Memory B cell (primary cell): ENCODE results near the gene MPC2.
A peak's percentile ranks its signal among the peaks of the same experiment; 100 is the strongest.

Experiments used
- ATAC-seq: fragments of 150-1000 bp; cut with Tn5 transposase; 2 replicates; pipeline ENCODE4 v1.10.0; 2021; ENCODE audit warnings: low read depth, mild to moderate bottlenecking, moderate library complexity
- DNase-seq, 2 donors: peaks; one replicate each; pipeline ENCODE4 v3.0.0; 2022; ENCODE audit warnings: low spot score in 2 of 2
- H3K27ac Mint-ChIP-seq: one replicate; pipeline ENCODE4 v1.8.0; 2022; ENCODE audit warnings: mild to moderate bottlenecking, moderate library complexity, mixed read lengths
- H3K27me3 Mint-ChIP-seq: one replicate; pipeline ENCODE4 v1.8.0; 2022; ENCODE audit warnings: mixed read lengths
- H3K36me3 Mint-ChIP-seq: one replicate; pipeline ENCODE4 v1.8.0; 2022; ENCODE audit warnings: mild to moderate bottlenecking, mixed read lengths
- H3K4me1 Mint-ChIP-seq: one replicate; pipeline ENCODE4 v1.8.0; 2022; ENCODE audit warnings: mixed read lengths
- H3K4me3 Mint-ChIP-seq: one replicate; pipeline ENCODE4 v1.8.0; 2022; ENCODE audit warnings: mild to moderate bottlenecking, moderate library complexity, mixed read lengths
- H3K9me3 Mint-ChIP-seq: one replicate; pipeline ENCODE4 v1.8.0; 2022; ENCODE audit warnings: mixed read lengths

MPC2 gene

DNA sequence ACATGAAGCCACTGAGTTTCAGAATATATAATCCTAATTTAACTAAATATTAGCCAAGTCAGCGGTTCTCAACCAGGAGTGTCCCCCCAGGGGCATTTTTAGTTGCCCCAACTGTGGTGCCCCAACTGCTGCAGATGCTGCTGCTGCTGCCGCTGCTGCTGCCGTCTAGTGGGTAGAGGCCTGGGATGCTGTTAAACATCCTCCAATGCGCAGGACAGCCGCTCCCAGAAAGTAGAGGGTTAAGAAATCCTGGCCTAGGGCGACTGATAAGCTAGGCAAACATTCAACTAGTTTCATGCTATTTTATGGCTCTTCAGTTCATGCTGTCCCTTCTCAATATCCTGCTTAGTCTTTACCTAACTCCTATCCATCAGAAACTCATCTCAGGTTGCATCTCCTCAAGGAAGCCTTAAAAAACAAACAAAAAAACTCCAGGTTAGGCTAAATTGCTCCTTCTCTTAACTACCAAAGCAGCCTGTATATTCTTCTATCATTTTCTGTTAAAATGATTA, 10.3 kb downstream of the MPC2 start:
- ATAC-seq (no peak), DNase-seq (no peak)
- Mint-ChIP-seq H3K9me3 (no peaks in the 10 kb centered on the region), H3K27ac (no peak overlapping the region), H3K4me1 (peaks cover 10% of the 10 kb centered on the region), H3K4me3 (no peak overlapping the region), H3K27me3 (no peaks in the 10 kb centered on the region), H3K36me3 (peaks cover 3% of the 10 kb centered on the region)

DNA sequence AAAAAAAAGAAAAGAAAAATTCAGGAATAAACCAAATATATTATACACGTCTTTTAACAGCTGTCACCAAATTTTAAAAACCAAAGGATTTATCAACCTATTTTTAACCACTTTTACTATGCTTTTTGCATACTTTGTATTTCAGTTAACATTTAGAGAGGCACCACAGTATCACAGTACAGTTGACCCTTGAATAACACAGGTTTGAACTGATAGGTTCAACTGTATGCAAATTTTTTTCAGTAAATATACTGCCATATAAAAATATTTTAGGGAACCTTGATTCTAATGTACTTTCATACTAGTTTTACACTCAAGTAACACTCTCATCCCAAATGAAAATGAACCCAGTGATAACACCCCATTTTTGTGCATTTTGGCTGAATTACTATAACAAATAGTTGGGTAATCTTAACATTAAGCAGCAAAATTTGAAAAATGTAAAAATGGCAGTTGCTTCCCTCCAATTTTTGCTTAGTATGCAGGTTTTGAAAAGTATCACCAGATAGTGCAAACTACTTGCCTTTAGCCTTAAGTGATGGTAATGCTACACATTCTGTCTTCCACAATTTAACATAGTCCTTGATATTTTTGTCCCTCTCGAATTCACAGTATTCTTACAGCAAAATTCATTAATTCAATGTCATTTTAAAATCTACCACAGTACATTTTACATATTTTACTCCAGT, 12.2 kb downstream of the MPC2 start:
- H3K36me3 Mint-ChIP-seq = peaks cover 3% of the 10 kb centered on the region

DNA sequence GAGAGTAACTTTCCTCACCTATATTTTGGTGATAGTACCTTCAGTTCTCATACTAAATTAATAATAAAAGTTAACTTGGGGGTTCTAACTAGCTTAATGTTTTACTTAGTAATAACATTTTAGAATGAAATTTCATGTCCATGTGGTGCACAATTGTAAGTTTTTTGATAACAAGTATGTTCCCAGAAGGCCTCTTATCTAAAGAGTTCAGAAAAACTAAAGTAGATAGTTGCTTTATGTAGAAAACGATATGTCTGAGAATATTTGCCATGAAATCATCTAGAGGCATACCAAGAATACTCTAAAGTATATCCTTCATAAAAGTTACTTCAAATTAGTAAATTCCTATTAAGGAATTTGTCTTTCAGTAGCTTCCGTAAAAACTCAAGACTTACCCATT, 12.8 kb downstream of the MPC2 start:
- ATAC-seq = no peak
- DNase-seq = no peak
- no peaks in the 10 kb centered on the region for H3K27me3 Mint-ChIP-seq
- H3K9me3 Mint-ChIP-seq = no peaks in the 10 kb centered on the region
- H3K36me3 Mint-ChIP-seq = peaks cover 5% of the 10 kb centered on the region
- H3K27ac Mint-ChIP-seq = no peak overlapping the region
- H3K4me1 Mint-ChIP-seq = peaks cover 7% of the 10 kb centered on the region
- H3K4me3 Mint-ChIP-seq = no peak overlapping the region

More for the DNA sequence above, 12.2 kb downstream of the MPC2 start:
- no peaks in the 10 kb centered on the region for H3K27me3 Mint-ChIP-seq
- ATAC-seq = no peak
- H3K9me3 Mint-ChIP-seq = no peaks in the 10 kb centered on the region
- H3K4me1 Mint-ChIP-seq = peaks cover 8% of the 10 kb centered on the region
- no peak overlapping the region for H3K4me3 Mint-ChIP-seq
- no peak overlapping the region for H3K27ac Mint-ChIP-seq
- DNase-seq = no peak

DNA sequence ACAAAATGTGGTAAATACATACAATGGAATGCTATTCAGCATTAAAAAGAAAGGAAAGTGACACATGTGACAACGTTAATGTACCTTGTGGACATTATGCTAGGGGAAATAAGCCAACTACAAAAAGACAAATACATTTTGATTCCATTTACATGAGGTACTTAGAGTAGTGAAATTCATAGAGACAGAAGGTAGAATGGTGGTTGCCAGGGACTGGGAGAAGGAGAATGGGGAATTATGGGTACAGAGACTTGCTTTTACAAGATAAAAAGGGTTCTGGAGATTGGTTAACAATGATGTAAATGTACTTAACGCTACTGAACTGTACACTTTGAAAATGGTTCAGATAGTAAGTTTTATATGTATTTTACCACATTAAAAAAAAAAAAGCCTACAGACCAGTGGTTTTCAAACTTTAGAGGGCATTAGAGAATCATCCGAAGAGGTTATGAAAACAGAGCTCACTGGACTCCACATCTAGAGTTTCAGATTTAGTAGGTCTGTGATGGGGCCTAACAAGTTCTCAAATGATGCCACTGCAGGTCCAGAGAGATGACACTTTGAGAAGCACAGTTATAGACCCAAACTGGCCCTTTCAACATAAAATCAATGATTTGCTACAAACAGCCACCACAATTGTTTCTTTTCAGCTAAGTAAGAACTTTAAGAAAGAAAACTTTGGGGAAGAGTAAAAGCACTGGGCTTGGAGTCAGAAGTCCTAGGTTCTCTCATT, 13.4 kb downstream of the MPC2 start:
- peaks cover 5% of the 10 kb centered on the region for H3K36me3 Mint-ChIP-seq
- H3K27ac Mint-ChIP-seq = no peak overlapping the region
- H3K27me3 Mint-ChIP-seq = no peaks in the 10 kb centered on the region
- H3K9me3 Mint-ChIP-seq = no peaks in the 10 kb centered on the region
- H3K4me1 Mint-ChIP-seq = peaks cover 7% of the 10 kb centered on the region
- DNase-seq (no peak), ATAC-seq (no peak)
- H3K4me3 Mint-ChIP-seq = no peak overlapping the region

DNA sequence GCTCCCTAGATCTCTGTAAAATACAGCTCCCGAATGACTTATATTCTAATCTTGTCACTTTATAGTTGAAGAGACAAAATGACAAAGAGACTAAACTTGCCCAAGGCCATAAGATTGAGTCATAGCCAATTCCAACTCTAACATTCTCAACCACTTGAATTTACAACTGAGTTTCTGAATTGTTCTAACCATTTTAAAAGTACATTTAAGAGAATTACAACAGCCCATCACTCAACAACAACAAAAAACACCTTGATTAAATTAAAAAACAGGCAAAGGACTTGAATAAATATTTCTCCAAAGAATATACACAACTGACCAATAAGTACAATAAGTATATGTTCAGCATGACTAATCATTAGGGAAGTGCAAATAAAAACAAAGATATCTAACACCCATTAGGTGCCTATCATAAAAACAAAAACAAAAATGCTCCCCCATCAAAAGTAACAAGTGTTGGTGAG, 14.2 kb downstream of the MPC2 start:
- H3K36me3 Mint-ChIP-seq = peaks cover 8% of the 10 kb centered on the region
- H3K4me1 Mint-ChIP-seq = peaks cover 7% of the 10 kb centered on the region
- H3K9me3 Mint-ChIP-seq = no peaks in the 10 kb centered on the region
- ATAC-seq (no peak), DNase-seq (no peak)
- no peaks in the 10 kb centered on the region for H3K27me3 Mint-ChIP-seq
- no peak overlapping the region for H3K4me3 Mint-ChIP-seq
- no peak overlapping the region for H3K27ac Mint-ChIP-seq

DNA sequence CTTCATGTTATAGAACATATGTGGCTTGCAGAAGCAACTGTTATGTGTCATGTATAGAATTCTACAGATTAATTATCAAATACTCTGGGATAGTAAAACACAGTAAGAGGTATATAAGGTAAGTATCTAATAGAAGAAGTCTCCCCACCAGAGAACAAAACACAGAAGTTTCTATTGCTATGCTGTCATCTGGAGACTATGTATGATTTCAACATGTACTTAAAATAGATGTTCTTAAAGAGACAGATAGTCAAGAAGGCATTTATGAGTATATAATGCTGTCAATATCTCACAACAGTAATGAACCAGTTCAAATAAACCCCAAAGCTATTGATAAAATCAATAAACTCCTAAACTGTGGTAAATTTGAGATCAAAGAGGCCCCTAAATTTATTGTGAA, 14.8 kb downstream of the MPC2 start:
- Mint-ChIP-seq H3K9me3 (no peaks in the 10 kb centered on the region), H3K4me3 (no peak overlapping the region), H3K27ac (no peak overlapping the region), H3K27me3 (no peaks in the 10 kb centered on the region), H3K4me1 (peaks cover 5% of the 10 kb centered on the region), H3K36me3 (peaks cover 8% of the 10 kb centered on the region)
- DNase-seq (no peak), ATAC-seq (no peak)

- Mint-ChIP-seq H3K27me3 (no peaks in the 10 kb centered on the region), H3K27ac (no peak overlapping the region), H3K4me1 (no peaks in the 10 kb centered on the region), H3K4me3 (no peak overlapping the region), H3K9me3 (no peaks in the 10 kb centered on the region), H3K36me3 (peaks cover 17% of the 10 kb centered on the region)
- DNase-seq (no peak), ATAC-seq (no peak)
Measured at GRCh38 chr1:167916766-167917511, 19.9 kb downstream of the MPC2 start.

GRCh38 chr1:167915569-167915968, 21.3 kb downstream of the MPC2 start:
- DNase-seq (no peak), ATAC-seq (no peak)
- H3K27me3 Mint-ChIP-seq = no peaks in the 10 kb centered on the region
- no peak overlapping the region for H3K27ac Mint-ChIP-seq
- H3K9me3 Mint-ChIP-seq = no peaks in the 10 kb centered on the region
- H3K36me3 Mint-ChIP-seq = peaks cover 17% of the 10 kb centered on the region
- H3K4me1 Mint-ChIP-seq = no peaks in the 10 kb centered on the region
- H3K4me3 Mint-ChIP-seq = no peak overlapping the region

- Mint-ChIP-seq H3K9me3 (peaks cover 7% of the 10 kb centered on the region), H3K27me3 (peaks cover 4% of the 10 kb centered on the region), H3K4me1 (no peaks in the 10 kb centered on the region), H3K4me3 (no peak within 1 kb of the TSS), H3K36me3 (peaks cover 20% of the 10 kb centered on the region), H3K27ac (no peak within 1 kb of the TSS)
- DNase-seq = no peak
- no peak for ATAC-seq
Measured at GRCh38 chr1:167913895-167914496, 22.9 kb downstream of the MPC2 start, which contains the start of gene ADCY10. ADCY10 (minus strand) TSS chr1:167914134; CDS start chr1:167905140, 8,994 bp downstream.

GRCh38 chr1:167912294-167912693, 24.6 kb downstream of the MPC2 start:
- H3K36me3 Mint-ChIP-seq = peaks cover 17% of the 10 kb centered on the region
- H3K9me3 Mint-ChIP-seq = peaks cover 10% of the 10 kb centered on the region
- no peak overlapping the region for H3K4me3 Mint-ChIP-seq
- ATAC-seq (no peak), DNase-seq (no peak)
- H3K27ac Mint-ChIP-seq = no peak overlapping the region
- no peaks in the 10 kb centered on the region for H3K4me1 Mint-ChIP-seq
- peaks cover 6% of the 10 kb centered on the region for H3K27me3 Mint-ChIP-seq

- no peak overlapping the region for H3K27ac Mint-ChIP-seq
- DNase-seq (no peak), ATAC-seq (no peak)
- no peaks in the 10 kb centered on the region for H3K4me1 Mint-ChIP-seq
- peaks cover 10% of the 10 kb centered on the region for H3K9me3 Mint-ChIP-seq
- H3K36me3 Mint-ChIP-seq = peaks cover 15% of the 10 kb centered on the region
- peaks cover 6% of the 10 kb centered on the region for H3K27me3 Mint-ChIP-seq
- no peak overlapping the region for H3K4me3 Mint-ChIP-seq
Measured at GRCh38 chr1:167911413-167911812, 25.5 kb downstream of the MPC2 start.

DNA sequence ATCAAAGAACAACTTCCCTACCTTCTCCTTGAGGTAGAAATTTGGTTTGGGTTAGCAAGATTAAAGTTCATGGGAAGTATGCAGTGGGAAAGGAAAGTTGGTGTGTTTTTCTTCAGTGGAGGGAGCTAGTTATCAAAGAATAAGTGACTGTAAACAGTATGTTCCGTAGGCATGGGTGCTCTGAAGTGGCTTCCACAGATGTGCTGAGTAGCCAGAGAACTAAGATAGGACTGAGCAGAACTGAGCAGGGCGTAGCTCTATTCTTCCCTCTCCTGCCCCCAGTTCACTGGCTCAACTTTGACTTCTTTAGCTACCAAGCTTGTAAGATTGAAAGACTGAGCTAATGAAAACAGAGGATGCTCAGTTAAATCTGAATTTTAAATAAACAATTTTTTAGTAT, 26.3 kb downstream of the MPC2 start:
- no peak for ATAC-seq
- no peak for DNase-seq
- Mint-ChIP-seq H3K4me3 (no peak overlapping the region), H3K9me3 (peaks cover 10% of the 10 kb centered on the region), H3K36me3 (peaks cover 12% of the 10 kb centered on the region), H3K27ac (no peak overlapping the region), H3K27me3 (peaks cover 6% of the 10 kb centered on the region), H3K4me1 (no peaks in the 10 kb centered on the region)

DNA sequence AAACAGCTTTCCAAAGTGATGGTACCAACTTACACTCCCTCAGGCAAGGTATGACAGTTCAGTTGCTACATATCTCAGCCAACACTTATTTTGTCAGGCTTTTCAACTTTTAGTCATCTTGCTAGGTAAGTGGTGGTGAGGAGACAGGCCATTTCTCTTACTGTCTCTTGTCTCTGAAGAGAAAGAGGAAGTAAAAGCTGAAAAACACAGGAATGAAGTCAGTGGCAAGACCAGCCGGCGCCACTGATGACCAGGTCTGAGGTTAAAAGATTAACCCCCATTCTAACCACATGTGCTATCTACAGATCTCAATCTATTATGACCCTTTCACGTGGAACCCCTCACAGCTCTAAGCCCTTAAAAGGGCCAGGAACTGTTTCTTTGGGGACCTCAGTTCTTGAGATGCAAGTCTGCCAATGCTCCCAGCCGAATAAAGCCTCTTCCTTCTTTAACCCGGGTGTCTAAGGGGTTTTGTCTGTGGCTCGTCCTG, 27.1 kb downstream of the MPC2 start:
- H3K27me3 Mint-ChIP-seq = peaks cover 6% of the 10 kb centered on the region
- ATAC-seq = peak; percentile 24
- no peaks in the 10 kb centered on the region for H3K4me1 Mint-ChIP-seq
- no peak for DNase-seq
- no peak overlapping the region for H3K4me3 Mint-ChIP-seq
- no peak overlapping the region for H3K27ac Mint-ChIP-seq
- peaks cover 10% of the 10 kb centered on the region for H3K36me3 Mint-ChIP-seq
- peaks cover 10% of the 10 kb centered on the region for H3K9me3 Mint-ChIP-seq
